HG02938 (cell line): Measurements from ENCODE around the gene GPR37.

ENCODE experiments used
- ATAC-seq: cut with Tn5 transposase; IDR thresholded peaks from one replicate; pipeline ENCODE4 v1.9.1; 2021; ENCODE audit warnings: mild to moderate bottlenecking, moderate library complexity; ENCODE audit not compliant: unreplicated experiment

GPR37 gene

GRCh38 chr7:124765401-124766352 lies at the start of gene GPR37:
TSS of gene GPR37 (minus strand) at chr7:124765792. CDS start at chr7:124764976, 816 bp downstream.
- ATAC-seq: peak; percentile 48

GRCh38 chr7:124813994-124814798 lies 48.6 kb upstream of the GPR37 start:
- ATAC-seq: no peak

GRCh38 chr7:124812764-124813163 lies 47.2 kb upstream of the GPR37 start:
- no peak for ATAC-seq

- no peak for ATAC-seq
These were observed 45.7 kb upstream of the GPR37 start for GRCh38 chr7:124811341-124811740.

GRCh38 chr7:124810605-124811004 lies 45.0 kb upstream of the GPR37 start:
- ATAC-seq: no peak

- ATAC-seq: no peak
These were observed 42.6 kb upstream of the GPR37 start for GRCh38 chr7:124808206-124808605.

GRCh38 chr7:124801330-124801895 lies 35.8 kb upstream of the GPR37 start:
- no peak for ATAC-seq

- ATAC-seq: no peak
These were observed 34.8 kb upstream of the GPR37 start for GRCh38 chr7:124800386-124800785.

GRCh38 chr7:124799448-124799847 lies 33.9 kb upstream of the GPR37 start:
- no peak for ATAC-seq

- no peak for ATAC-seq
These were observed 31.2 kb upstream of the GPR37 start for GRCh38 chr7:124796771-124797170.

- ATAC-seq: no peak
These were observed 27.1 kb upstream of the GPR37 start for GRCh38 chr7:124792696-124793095.

- no peak for ATAC-seq
These were observed 26.4 kb upstream of the GPR37 start for GRCh38 chr7:124792002-124792401.

- ATAC-seq: no peak
These were observed 25.8 kb upstream of the GPR37 start for GRCh38 chr7:124791426-124791825.

GRCh38 chr7:124790645-124791044 lies 25.1 kb upstream of the GPR37 start:
- ATAC-seq: no peak

GRCh38 chr7:124785994-124786393 lies 20.4 kb upstream of the GPR37 start:
- ATAC-seq: no peak

- ATAC-seq: peak; percentile 82
These were observed 19.6 kb upstream of the GPR37 start for GRCh38 chr7:124784879-124785818.

GRCh38 chr7:124783271-124783670 lies 17.7 kb upstream of the GPR37 start:
- ATAC-seq: no peak

GRCh38 chr7:124781907-124782734 lies 16.5 kb upstream of the GPR37 start:
- no peak for ATAC-seq

GRCh38 chr7:124781418-124781817 lies 15.8 kb upstream of the GPR37 start:
- no peak for ATAC-seq
